Urinary bladder (tissue), 4 donors: ENCODE measurements around the gene PIP4P1. TPM values are rescaled to one million over a fixed set of nuclear protein-coding genes. Genes with fewer than 3 reads are reported as not detected.

ENCODE experiments used
- DNase-seq: peaks from one replicate; pipeline ENCODE4 v3.0.0-alpha.2; 2015; ENCODE audit errors: extremely low spot score
- H3K27ac ChIP-seq: one replicate; pipeline ENCODE4 v1.5.1; 2013; ENCODE audit warnings: low read depth, mild to moderate bottlenecking, moderate library complexity
- H3K36me3 ChIP-seq: one replicate; pipeline ENCODE4 v1.6.1; 2013; ENCODE audit warnings: mild to moderate bottlenecking, moderate library complexity; ENCODE audit not compliant: insufficient read depth
- H3K4me1 ChIP-seq: one replicate; pipeline ENCODE4 v1.6.1; 2013; ENCODE audit warnings: mild to moderate bottlenecking, moderate library complexity; ENCODE audit not compliant: insufficient read depth
- H3K4me3 ChIP-seq: one replicate; pipeline ENCODE4 v1.5.1; 2013; ENCODE audit warnings: low read depth, low read length
- WGBS: extraction: QIAGEN DNeasy Blood & Tissue Kit; methylation state at CpG from one replicate; pipeline ENCODE4 v1.1.7; 2013; 5-methylcytosine and 5-hydroxymethylcytosine counted together
- polyA plus RNA-seq: library from polyadenylated mRNA; stranded (reverse); fragments of 200-250 nt; gene quantifications from one replicate; pipeline ENCODE4 v1.2.3, GENCODE V29; 2013
- total RNA-seq: library from RNA; depleted of rRNA; stranded (reverse); fragments of >200 nt; gene quantifications from one replicate; pipeline ENCODE4 v1.2.3, GENCODE V29; 2014
- donor health status: healthy with polysubstance abuse.
- donor health status: healthy.

Gene PIP4P1
- total and polyA plus RNA-seq, 2 donors: 11.9 to 40.8 TPM

GRCh38 chr14:20436363-20436755 is 24.9 kb downstream of the PIP4P1 start:
- 93% methylated on average over 4 of the region's 4 CpGs for WGBS
- Histone ChIP-seq H3K36me3 (no peaks in the 10 kb centered on the region), H3K4me3 (no peak overlapping the region), H3K27ac (no peak overlapping the region), H3K4me1 (no peaks in the 10 kb centered on the region)
- DNase-seq: no peak

- H3K4me3 ChIP-seq: peak within 1 kb of the TSS; percentile 4
- DNase-seq: no peak
- H3K27ac ChIP-seq: peak within 1 kb of the TSS; percentile 3
- WGBS: 73% methylated on average over 17 of the region's 17 CpGs
- no peaks in the 10 kb centered on the region for H3K4me1 ChIP-seq
- H3K36me3 ChIP-seq: no peaks in the 10 kb centered on the region
Observed at GRCh38 chr14:20435582-20436362, 25.5 kb downstream of the PIP4P1 start, which contains the start of gene KLHL33. Gene KLHL33, minus strand, starts transcription at chr14:20436166. Its CDS starts 355 bp downstream, at chr14:20435811.

- Histone ChIP-seq H3K4me1 (no peaks in the 10 kb centered on the region), H3K36me3 (no peaks in the 10 kb centered on the region), H3K4me3 (peak overlapping the region; percentile 4), H3K27ac (peak overlapping the region; percentile 3)
- WGBS: 23% methylated on average over 44 of the region's 44 CpGs
- DNase-seq: no peak
Observed at GRCh38 chr14:20434701-20435581, 26.3 kb downstream of the PIP4P1 start.

- Histone ChIP-seq H3K4me1 (no peaks in the 10 kb centered on the region), H3K27ac (no peak overlapping the region), H3K4me3 (no peak overlapping the region), H3K36me3 (no peaks in the 10 kb centered on the region)
- 82% methylated on average over 30 of the region's 30 CpGs for WGBS
- no peak for DNase-seq
Observed at GRCh38 chr14:20429801-20430669, 31.2 kb downstream of the PIP4P1 start.

- H3K27ac ChIP-seq: no peak overlapping the region
- no peaks in the 10 kb centered on the region for H3K4me1 ChIP-seq
- WGBS: 47% methylated on average over 5 of the region's 5 CpGs
- no peak overlapping the region for H3K4me3 ChIP-seq
- H3K36me3 ChIP-seq: no peaks in the 10 kb centered on the region
- DNase-seq: no peak
Observed at GRCh38 chr14:20428802-20429201, 32.4 kb downstream of the PIP4P1 start.

GRCh38 chr14:20428010-20428365 is 33.2 kb downstream of the PIP4P1 start:
- no peaks in the 10 kb centered on the region for H3K36me3 ChIP-seq
- no peak overlapping the region for H3K27ac ChIP-seq
- no peak overlapping the region for H3K4me3 ChIP-seq
- H3K4me1 ChIP-seq: no peaks in the 10 kb centered on the region
- no peak for DNase-seq
- 73% methylated on average over 5 of the region's 5 CpGs for WGBS

GRCh38 chr14:20427231-20428009 is 33.8 kb downstream of the PIP4P1 start:
- H3K27ac ChIP-seq: no peak overlapping the region
- 72% methylated on average over 5 of the region's 5 CpGs for WGBS
- no peak for DNase-seq
- no peak overlapping the region for H3K4me3 ChIP-seq
- H3K36me3 ChIP-seq: no peaks in the 10 kb centered on the region
- H3K4me1 ChIP-seq: no peaks in the 10 kb centered on the region

- no peaks in the 10 kb centered on the region for H3K36me3 ChIP-seq
Observed at GRCh38 chr14:20424851-20425250, 36.4 kb downstream of the PIP4P1 start.

GRCh38 chr14:20422886-20423285 is 38.3 kb downstream of the PIP4P1 start:
- no peak overlapping the region for H3K27ac ChIP-seq
- no peak for DNase-seq
- no peaks in the 10 kb centered on the region for H3K4me1 ChIP-seq
- H3K36me3 ChIP-seq: no peaks in the 10 kb centered on the region
- no peak overlapping the region for H3K4me3 ChIP-seq
- WGBS: 48% methylated on average over 2 of the region's 2 CpGs

More at GRCh38 chr14:20424851-20425250, 36.4 kb downstream of the PIP4P1 start:
- DNase-seq: no peak
- Histone ChIP-seq H3K27ac (no peak overlapping the region), H3K4me1 (no peaks in the 10 kb centered on the region), H3K4me3 (no peak overlapping the region)
- WGBS: 44% methylated on average over 2 of the region's 2 CpGs

- 31% methylated on average over 2 of the region's 2 CpGs for WGBS
- H3K27ac ChIP-seq: no peak overlapping the region
- no peak for DNase-seq
- no peaks in the 10 kb centered on the region for H3K4me1 ChIP-seq
- no peaks in the 10 kb centered on the region for H3K36me3 ChIP-seq
- H3K4me3 ChIP-seq: no peak overlapping the region
Observed at GRCh38 chr14:20421267-20421666, 40.0 kb downstream of the PIP4P1 start.

GRCh38 chr14:20419419-20419818 is 41.8 kb downstream of the PIP4P1 start:
- 69% methylated on average over 1 of the region's 1 CpG for WGBS
- no peak overlapping the region for H3K4me3 ChIP-seq
- H3K4me1 ChIP-seq: no peaks in the 10 kb centered on the region
- no peak for DNase-seq
- H3K36me3 ChIP-seq: no peaks in the 10 kb centered on the region
- H3K27ac ChIP-seq: no peak overlapping the region

- H3K27ac ChIP-seq: no peak overlapping the region
- H3K36me3 ChIP-seq: no peaks in the 10 kb centered on the region
- no peak for DNase-seq
- H3K4me1 ChIP-seq: no peaks in the 10 kb centered on the region
- no peak overlapping the region for H3K4me3 ChIP-seq
- WGBS: 92% methylated on average over 2 of the region's 2 CpGs
Observed at GRCh38 chr14:20418501-20418909, 42.7 kb downstream of the PIP4P1 start.
